ENCODE results near the gene SSR1.

Gene SSR1

GRCh38 chr6:7254980-7255835, 57.8 kb downstream of the SSR1 start:
- TF ChIP-seq EZH2phosphoT487 (conservative IDR thresholded peaks at IDR 0.05; ENCODE audit: low read length) (no peak), CTCF (IDR thresholded peaks at IDR 0.05; ENCODE audit: insufficient read depth, low read length, poor library complexity, severe bottlenecking) (no peak)
- no peaks in the 10 kb centered on the region for H3K27me3 ChIP-seq (ENCODE audit: low read length)
- no peak overlapping the region for H3K9ac ChIP-seq (ENCODE audit: low read length)
- H3K4me3 ChIP-seq (ENCODE audit: insufficient read depth, low read length, poor library complexity, severe bottlenecking), result no peak overlapping the region
- H3K27ac ChIP-seq (ENCODE audit: low read depth, low read length), result no peak overlapping the region
- no peaks in the 10 kb centered on the region for H3K79me2 ChIP-seq (ENCODE audit: insufficient read depth, low read length)
- no peak overlapping the region for H2AFZ ChIP-seq (ENCODE audit: low read depth, low read length, severe bottlenecking)
- no peaks in the 10 kb centered on the region for H3F3A ChIP-seq (ENCODE audit: insufficient read depth)
- no peak overlapping the region for H3K4me2 ChIP-seq (ENCODE audit: low read depth, low read length, poor library complexity, severe bottlenecking)
- no peaks in the 10 kb centered on the region for H3K9me3 ChIP-seq (ENCODE audit: insufficient read depth, low read length)
- H3K36me3 ChIP-seq (ENCODE audit: low read length), result no peaks in the 10 kb centered on the region
- no peaks in the 10 kb centered on the region for H3K9me2 ChIP-seq (replicated peaks; ENCODE audit: insufficient read depth, low read length)
- no peaks in the 10 kb centered on the region for H4K20me1 ChIP-seq (ENCODE audit: low read depth, low read length)

DNA sequence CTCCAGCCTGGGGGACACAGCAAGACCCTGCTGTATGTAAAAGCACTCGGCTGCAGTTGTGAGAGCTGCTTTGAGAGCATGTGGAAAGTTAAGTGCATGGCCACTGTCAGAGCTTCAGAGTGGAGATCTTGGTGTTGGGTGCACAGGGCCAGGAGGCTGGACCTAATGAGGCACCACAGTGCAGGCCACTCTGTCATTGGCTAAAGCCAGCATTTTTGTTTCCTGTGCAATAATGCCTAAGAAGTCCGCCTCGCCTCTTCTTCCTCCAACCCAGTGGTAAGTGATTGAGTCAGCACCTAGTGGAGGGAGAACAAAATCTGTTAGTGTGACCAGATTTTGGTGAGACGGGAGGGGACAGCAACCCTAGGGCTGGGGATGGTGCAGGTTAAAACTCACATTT, 60.6 kb downstream of the SSR1 start:
- H3K9me3 ChIP-seq (ENCODE audit: insufficient read depth, low read length), result no peaks in the 10 kb centered on the region
- no peak overlapping the region for H3K27ac ChIP-seq (ENCODE audit: low read depth, low read length)
- H3K9ac ChIP-seq (ENCODE audit: low read length), result no peak overlapping the region
- no peaks in the 10 kb centered on the region for H3K36me3 ChIP-seq (ENCODE audit: low read length)
- H3K27me3 ChIP-seq (ENCODE audit: low read length), result no peaks in the 10 kb centered on the region
- H2AFZ ChIP-seq (ENCODE audit: low read depth, low read length, severe bottlenecking), result no peak overlapping the region
- no peaks in the 10 kb centered on the region for H3F3A ChIP-seq (ENCODE audit: insufficient read depth)
- no peaks in the 10 kb centered on the region for H4K20me1 ChIP-seq (ENCODE audit: low read depth, low read length)
- H3K4me3 ChIP-seq (ENCODE audit: insufficient read depth, low read length, poor library complexity, severe bottlenecking), result no peak overlapping the region
- no peaks in the 10 kb centered on the region for H3K9me2 ChIP-seq (replicated peaks; ENCODE audit: insufficient read depth, low read length)
- no peaks in the 10 kb centered on the region for H3K79me2 ChIP-seq (ENCODE audit: insufficient read depth, low read length)
- TF ChIP-seq CTCF (IDR thresholded peaks at IDR 0.05; ENCODE audit: insufficient read depth, low read length, poor library complexity, severe bottlenecking) (no peak), EZH2phosphoT487 (conservative IDR thresholded peaks at IDR 0.05; ENCODE audit: low read length) (no peak)
- no peak overlapping the region for H3K4me2 ChIP-seq (ENCODE audit: low read depth, low read length, poor library complexity, severe bottlenecking)

GRCh38 chr6:7251646-7252260, 61.2 kb downstream of the SSR1 start:
- Histone ChIP-seq H3K9ac (ENCODE audit: low read length) (no peak overlapping the region), H3K27me3 (ENCODE audit: low read length) (no peaks in the 10 kb centered on the region), H3K27ac (ENCODE audit: low read depth, low read length) (no peak overlapping the region), H2AFZ (ENCODE audit: low read depth, low read length, severe bottlenecking) (no peak overlapping the region), H3K79me2 (ENCODE audit: insufficient read depth, low read length) (no peaks in the 10 kb centered on the region), H3K4me2 (ENCODE audit: low read depth, low read length, poor library complexity, severe bottlenecking) (no peak overlapping the region), H3K9me2 (replicated peaks; ENCODE audit: insufficient read depth, low read length) (no peaks in the 10 kb centered on the region), H4K20me1 (ENCODE audit: low read depth, low read length) (no peaks in the 10 kb centered on the region), H3K4me3 (ENCODE audit: insufficient read depth, low read length, poor library complexity, severe bottlenecking) (no peak overlapping the region), H3K36me3 (ENCODE audit: low read length) (no peaks in the 10 kb centered on the region), H3K9me3 (ENCODE audit: insufficient read depth, low read length) (no peaks in the 10 kb centered on the region), H3F3A (ENCODE audit: insufficient read depth) (no peaks in the 10 kb centered on the region)
- TF ChIP-seq EZH2phosphoT487 (conservative IDR thresholded peaks at IDR 0.05; ENCODE audit: low read length), result no peak
- no peak for TF ChIP-seq CTCF (IDR thresholded peaks at IDR 0.05; ENCODE audit: insufficient read depth, low read length, poor library complexity, severe bottlenecking)

Data from SU-DHL-6 (cell line).